ENCODE data around the gene RNF10. TPM values are rescaled to one million over a fixed set of nuclear protein-coding genes. Genes with fewer than 3 reads are reported as not detected.
"Not testable (repeated sequence)": the region's sequence is repeated elsewhere in the genome, so short reads cannot be mapped to it uniquely, and the experiment has no call there.

Gene RNF10
- total RNA-seq, 1 donor from 2014 or later, result 181 TPM

- Mint-ChIP-seq H3K36me3 (ENCODE audit: low read depth, unreplicated experiment) (no peaks in the 10 kb centered on the region), H3K4me1 (ENCODE audit: low read depth, unreplicated experiment) (no peaks in the 10 kb centered on the region), H3K27ac (ENCODE audit: unreplicated experiment) (no peak overlapping the region), H3K9me3 (ENCODE audit: unreplicated experiment) (peaks cover 2% of the 10 kb centered on the region), H3K4me3 (ENCODE audit: unreplicated experiment) (no peak overlapping the region), H3K27me3 (ENCODE audit: low read depth, unreplicated experiment) (peaks cover 67% of the 10 kb centered on the region)
- Histone ChIP-seq H3K36me3 (ENCODE audit: insufficient read depth, low read length) (no peaks in the 10 kb centered on the region), H3K9me3 (ENCODE audit: insufficient read depth, low read depth, low read length) (no peaks in the 10 kb centered on the region), H3K4me2 (ENCODE audit: low read length) (no peak overlapping the region), H3K27ac (ENCODE audit: low read depth, low read length) (no peak overlapping the region), H3K4me3 (ENCODE audit: insufficient read depth, low read depth, low read length) (no peak overlapping the region), H3K79me2 (ENCODE audit: insufficient read depth, low read length) (no peaks in the 10 kb centered on the region), H4K20me1 (ENCODE audit: insufficient read depth, low read length) (no peaks in the 10 kb centered on the region), H3K9ac (ENCODE audit: low read length) (no peak overlapping the region), H3K27me3 (ENCODE audit: insufficient read depth, low read length) (peaks cover 34% of the 10 kb centered on the region), H2AFZ (ENCODE audit: low read depth, low read length) (no peak overlapping the region), H3K4me1 (ENCODE audit: insufficient read depth, low read length) (no peaks in the 10 kb centered on the region)
- no peak for DNase-seq (ENCODE audit: low read depth)
- TF ChIP-seq EZH2 (IDR thresholded peaks at IDR 0.05; ENCODE audit: insufficient read depth, low read length) (no peak), CTCF (IDR thresholded peaks at IDR 0.05; ENCODE audit: insufficient read depth, low read depth, low read length) (no peak)
- no peak for FAIRE-seq
These were observed 80.7 kb downstream of the RNF10 start for GRCh38 chr12:120614848-120615247.

- not testable (repeated sequence) for H3K9me3 ChIP-seq (ENCODE audit: insufficient read depth, low read depth, low read length); H3K27ac Mint-ChIP-seq (ENCODE audit: unreplicated experiment); H3K4me3 ChIP-seq (ENCODE audit: insufficient read depth, low read depth, low read length); H4K20me1 ChIP-seq (ENCODE audit: insufficient read depth, low read length); H3K4me3 Mint-ChIP-seq (ENCODE audit: unreplicated experiment); H3K4me2 ChIP-seq (ENCODE audit: low read length); H3K4me1 Mint-ChIP-seq (ENCODE audit: low read depth, unreplicated experiment); H3K9me3 Mint-ChIP-seq (ENCODE audit: unreplicated experiment); FAIRE-seq; H3K36me3 Mint-ChIP-seq (ENCODE audit: low read depth, unreplicated experiment); H3K27ac ChIP-seq (ENCODE audit: low read depth, low read length); H3K79me2 ChIP-seq (ENCODE audit: insufficient read depth, low read length); DNase-seq (ENCODE audit: low read depth); H2AFZ ChIP-seq (ENCODE audit: low read depth, low read length); H3K9ac ChIP-seq (ENCODE audit: low read length); H3K4me1 ChIP-seq (ENCODE audit: insufficient read depth, low read length); H3K36me3 ChIP-seq (ENCODE audit: insufficient read depth, low read length)
- H3K27me3 ChIP-seq (ENCODE audit: insufficient read depth, low read length), result peaks cover 26% of the 10 kb centered on the region
- peaks cover 59% of the 10 kb centered on the region for H3K27me3 Mint-ChIP-seq (ENCODE audit: low read depth, unreplicated experiment)
These were observed 83.0 kb downstream of the RNF10 start for GRCh38 chr12:120617193-120617592.

- not testable (repeated sequence) for H3K27ac Mint-ChIP-seq (ENCODE audit: unreplicated experiment); H2AFZ ChIP-seq (ENCODE audit: low read depth, low read length); H3K4me1 ChIP-seq (ENCODE audit: insufficient read depth, low read length); H3K4me2 ChIP-seq (ENCODE audit: low read length); H3K9ac ChIP-seq (ENCODE audit: low read length); H3K4me1 Mint-ChIP-seq (ENCODE audit: low read depth, unreplicated experiment); H3K9me3 Mint-ChIP-seq (ENCODE audit: unreplicated experiment); H3K27ac ChIP-seq (ENCODE audit: low read depth, low read length); FAIRE-seq; H3K4me3 ChIP-seq (ENCODE audit: insufficient read depth, low read depth, low read length); H3K9me3 ChIP-seq (ENCODE audit: insufficient read depth, low read depth, low read length); DNase-seq (ENCODE audit: low read depth); H3K4me3 Mint-ChIP-seq (ENCODE audit: unreplicated experiment); H3K79me2 ChIP-seq (ENCODE audit: insufficient read depth, low read length); H3K36me3 ChIP-seq (ENCODE audit: insufficient read depth, low read length); H4K20me1 ChIP-seq (ENCODE audit: insufficient read depth, low read length); H3K36me3 Mint-ChIP-seq (ENCODE audit: low read depth, unreplicated experiment)
- H3K27me3 Mint-ChIP-seq (ENCODE audit: low read depth, unreplicated experiment), result peaks cover 58% of the 10 kb centered on the region
- H3K27me3 ChIP-seq (ENCODE audit: insufficient read depth, low read length), result peaks cover 22% of the 10 kb centered on the region
These were observed 83.6 kb downstream of the RNF10 start for GRCh38 chr12:120617767-120618166.
